Measurements from ENCODE around the gene TNK2.
A peak's percentile ranks its signal among the peaks of the same experiment; 100 is the strongest.
"Not testable (repeated sequence)": the region's sequence is repeated elsewhere in the genome, so short reads cannot be mapped to it uniquely, and the experiment has no call there.

TNK2 gene

DNA sequence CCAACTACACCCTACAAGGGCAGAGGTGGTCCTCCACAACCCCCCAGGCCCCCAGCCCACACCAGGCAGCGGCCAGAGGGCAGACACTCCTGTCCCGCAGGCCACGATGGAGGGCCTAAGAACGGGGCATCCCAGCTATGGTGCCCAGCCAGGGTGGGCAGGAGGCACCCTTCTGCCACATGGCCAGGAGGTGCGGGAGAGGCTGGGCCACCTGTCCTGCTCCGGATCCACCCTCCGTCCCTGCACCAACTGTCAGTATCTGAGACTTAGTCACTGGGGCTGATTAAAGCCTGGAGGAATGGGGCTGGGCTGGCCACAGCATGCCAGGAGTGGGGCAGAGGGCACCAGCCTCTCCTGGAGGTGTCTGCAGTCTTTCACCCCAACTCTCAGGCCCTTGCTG, 37.9 kb downstream of the TNK2 start:
- no peak for DNase-seq (ENCODE audit: low read depth)

DNA sequence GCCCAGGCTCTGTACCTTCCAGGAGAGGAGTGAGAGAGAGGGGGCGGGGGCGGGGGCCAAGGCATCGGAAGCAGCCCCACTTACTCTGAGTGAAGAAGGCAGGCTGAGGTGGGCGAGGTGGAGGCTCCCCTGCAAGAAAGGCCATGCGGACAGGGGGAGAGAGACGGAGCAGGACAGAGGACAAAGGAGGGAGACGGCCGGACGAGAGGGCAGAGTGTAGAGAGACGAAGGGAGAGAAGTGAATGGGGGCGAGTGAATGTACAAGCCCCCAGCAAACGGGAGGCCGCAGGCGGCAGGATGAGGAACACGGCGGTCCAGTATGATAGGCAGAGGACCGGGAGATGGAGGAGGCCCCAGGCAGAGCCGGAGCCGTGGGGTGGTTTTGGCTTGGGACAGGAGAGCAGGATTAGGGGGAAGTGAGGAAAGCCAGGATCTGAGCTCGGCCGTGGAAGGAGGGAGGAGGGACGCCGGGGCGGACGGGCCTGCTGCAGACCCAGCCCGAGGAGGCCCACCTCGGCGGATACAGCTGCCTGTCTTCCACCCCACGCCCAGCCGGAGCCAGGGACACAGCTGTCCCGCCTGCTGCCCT, 38.8 kb downstream of the TNK2 start:
- DNase-seq (ENCODE audit: low read depth) = no peak

DNA sequence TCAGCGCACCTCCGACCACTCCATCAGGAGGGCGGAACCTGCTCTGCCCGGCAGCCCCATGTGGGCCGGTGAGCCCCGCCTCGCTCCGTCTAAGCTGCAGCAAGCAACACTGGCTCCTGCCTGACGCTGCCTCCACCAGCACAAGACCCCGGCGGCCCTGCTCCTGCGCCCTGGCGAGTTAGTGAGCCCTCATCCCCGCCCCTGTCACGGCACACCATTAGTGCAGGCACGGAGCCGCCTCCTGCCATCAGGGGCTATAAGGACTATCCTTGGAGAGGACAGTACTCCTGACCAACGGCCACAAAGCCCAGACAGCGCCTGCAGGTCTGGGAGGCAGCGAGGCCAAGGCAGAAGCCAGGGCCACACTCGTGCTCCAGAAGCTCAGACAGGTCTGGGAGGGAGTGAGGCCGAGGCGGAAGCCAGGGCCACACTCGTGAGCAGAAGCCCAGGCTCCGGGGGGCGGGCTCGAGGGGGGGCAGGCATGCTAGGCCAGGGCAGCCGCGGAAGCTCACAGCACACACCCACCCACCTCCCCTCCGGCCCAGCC, 39.4 kb downstream of the TNK2 start:
- DNase-seq (ENCODE audit: low read depth) = no peak

DNA sequence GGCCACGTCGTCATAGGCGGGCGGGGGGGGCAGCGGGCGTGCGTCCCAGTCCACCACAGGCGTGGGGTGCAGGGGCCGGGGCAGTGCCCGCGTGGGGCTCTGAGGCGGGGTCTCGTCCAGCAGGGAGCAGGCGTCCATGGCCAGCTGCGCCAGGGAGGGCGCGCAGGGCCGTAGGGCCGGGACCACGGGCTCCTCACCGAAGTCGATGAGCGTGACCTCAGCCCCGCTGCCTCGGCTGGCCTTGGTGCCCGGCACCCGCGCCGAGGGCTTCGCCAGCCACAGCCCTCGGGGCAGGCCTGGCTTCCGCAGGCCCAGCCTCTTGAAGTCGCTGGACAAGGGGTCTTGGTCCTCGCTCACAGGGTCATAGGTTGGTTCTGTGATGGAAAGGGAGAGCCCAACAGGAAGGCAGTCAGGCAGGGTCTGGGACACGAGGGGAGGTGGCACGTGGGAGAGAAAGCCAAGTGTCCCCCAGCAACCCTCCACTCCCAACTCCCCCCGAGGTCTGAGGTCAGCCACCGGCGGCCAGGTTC, 40.0 kb downstream of the TNK2 start:
- DNase-seq (ENCODE audit: low read depth) = no peak

DNA sequence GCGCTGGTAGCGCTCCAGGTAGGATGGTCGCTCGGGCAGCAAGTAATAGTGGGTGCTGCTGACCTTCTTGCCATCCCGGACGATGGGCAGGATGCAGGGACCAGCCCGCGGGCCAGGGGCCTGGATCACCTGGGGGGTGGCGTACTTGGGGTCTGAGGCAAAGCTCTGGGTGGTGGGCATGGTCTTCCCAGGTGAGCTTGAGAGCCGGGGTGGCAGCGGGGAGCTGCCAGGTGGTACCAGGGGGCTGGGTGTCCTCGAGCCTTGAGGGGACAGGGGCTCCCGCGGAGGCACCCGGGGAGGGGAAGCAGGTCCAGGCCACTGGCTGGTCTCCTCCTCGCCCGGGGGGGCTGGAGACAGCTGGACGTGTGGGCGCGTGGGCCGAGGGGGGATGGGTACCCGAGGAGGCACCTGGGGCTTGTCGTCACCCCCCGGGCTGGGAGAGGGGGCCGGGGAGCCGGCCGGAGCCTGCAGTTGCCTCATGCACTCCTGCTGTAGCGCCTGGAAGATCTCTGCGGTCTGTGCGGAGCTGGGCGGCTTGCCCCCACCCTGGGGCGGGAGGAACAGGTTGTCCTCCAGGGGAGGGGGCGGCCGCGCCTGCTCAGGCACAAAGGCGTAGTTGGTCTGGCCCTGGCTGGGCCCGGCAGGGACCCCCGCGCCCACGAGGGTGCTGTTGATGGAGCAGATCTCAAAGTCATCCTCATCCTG, 40.6 kb downstream of the TNK2 start:
- no peak for DNase-seq (ENCODE audit: low read depth)

DNA sequence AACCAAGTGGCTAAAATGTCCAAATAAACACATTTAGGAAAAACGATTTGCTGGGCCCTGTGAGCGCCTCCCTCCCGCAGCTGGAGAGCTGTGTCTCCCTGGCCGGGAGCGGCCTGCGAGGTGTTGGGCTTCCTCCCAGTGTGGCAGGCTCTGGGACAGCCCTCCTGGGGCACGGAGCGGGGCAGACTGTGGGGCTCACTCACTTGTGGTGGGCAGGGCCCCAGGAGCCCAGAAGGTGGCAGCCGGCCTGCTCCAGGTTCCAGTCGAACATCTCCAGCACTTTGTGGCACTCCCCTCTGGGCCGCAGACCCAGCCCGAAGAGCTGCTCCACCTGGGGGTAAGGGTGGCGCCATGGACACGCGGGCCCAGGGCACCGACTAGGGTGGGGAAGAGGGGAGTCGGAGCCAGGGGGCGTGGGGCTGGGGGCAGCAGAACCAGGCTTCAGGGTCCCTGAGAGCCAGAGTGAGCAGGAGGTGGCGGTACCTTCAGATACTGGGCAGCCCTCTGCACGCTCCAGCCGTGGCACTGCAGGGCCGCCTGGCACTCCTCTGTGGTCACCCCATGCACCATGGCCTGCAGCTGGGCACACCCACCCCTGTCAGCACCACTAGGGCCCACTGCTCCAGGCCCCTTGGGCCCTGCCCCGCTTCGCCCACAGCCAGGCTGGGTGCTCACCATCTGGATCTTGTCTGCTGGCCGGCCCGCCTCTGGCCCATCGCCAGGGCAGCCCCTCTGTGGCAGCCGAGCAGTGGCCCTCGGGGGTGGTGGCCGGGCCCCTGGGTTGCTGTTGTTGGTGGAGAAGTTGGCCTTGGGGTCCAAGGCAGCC, 41.5 kb downstream of the TNK2 start:
- no peak for DNase-seq (ENCODE audit: low read depth)

DNA sequence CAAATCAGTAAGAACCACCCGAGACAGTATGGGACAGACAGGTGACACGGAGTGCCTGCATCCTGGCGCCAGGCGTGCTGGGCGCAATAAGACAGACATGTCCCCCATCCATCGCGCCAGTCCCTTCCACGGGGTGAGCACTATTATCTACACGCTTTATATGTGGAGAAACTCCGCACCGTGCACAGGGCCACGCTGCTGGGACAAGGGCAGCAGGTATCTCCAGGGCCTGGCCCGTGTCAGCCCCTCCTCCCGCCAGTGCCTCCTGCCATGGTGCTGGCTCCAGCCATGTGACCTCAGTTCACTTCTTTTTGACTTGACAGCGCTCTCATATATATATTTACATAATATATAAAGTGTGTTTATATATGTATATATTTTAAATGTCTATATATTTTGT, 42.6 kb downstream of the TNK2 start:
- DNase-seq (ENCODE audit: low read depth) = no peak

DNA sequence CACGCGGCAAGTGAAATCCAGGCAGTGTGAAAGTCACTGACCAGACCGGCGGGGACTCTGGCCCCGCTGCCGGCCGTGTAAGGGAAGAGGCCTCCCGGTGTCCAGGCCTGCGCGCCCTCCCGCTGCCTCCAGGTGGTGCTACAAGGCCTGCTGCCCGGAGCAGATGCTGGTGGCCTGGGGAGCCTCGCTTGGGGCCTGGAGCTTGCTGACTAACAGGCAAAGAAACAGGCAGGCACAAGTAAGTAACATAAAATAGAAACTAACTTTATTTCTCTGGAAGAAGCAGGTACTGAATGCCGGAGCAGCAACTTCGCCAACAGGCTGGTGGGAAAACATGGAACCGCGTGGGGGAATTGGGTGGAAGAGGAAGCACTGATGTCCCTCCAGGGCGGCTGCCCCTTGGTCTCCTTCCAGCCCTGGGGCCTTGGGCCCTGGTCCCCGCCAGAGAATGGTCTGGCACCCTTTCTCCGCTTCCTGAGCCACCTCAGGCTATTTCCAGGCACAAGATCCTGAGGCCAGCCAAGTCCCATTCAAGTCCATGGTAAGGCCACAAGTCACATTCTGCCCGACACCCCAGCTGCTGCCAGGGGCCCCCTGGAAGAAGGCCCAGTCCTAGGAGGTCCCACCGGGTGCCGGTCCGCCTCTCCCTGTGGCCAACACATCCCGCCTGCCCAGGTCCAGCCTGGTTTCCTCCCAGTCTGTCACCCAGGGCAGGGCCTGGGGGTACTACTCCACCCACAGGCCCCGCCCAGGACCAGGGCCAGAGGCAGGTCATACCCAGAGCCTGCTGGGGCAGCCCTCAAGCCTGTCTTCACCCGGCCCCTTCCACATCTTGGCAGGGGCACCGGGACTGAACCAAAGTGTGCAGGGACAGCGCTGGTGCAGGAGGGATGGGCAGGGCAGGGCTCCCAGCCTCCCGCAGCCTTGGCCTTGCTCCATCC, 45.0 kb downstream of the TNK2 start:
- DNase-seq (ENCODE audit: low read depth) = peak; percentile 75

DNA sequence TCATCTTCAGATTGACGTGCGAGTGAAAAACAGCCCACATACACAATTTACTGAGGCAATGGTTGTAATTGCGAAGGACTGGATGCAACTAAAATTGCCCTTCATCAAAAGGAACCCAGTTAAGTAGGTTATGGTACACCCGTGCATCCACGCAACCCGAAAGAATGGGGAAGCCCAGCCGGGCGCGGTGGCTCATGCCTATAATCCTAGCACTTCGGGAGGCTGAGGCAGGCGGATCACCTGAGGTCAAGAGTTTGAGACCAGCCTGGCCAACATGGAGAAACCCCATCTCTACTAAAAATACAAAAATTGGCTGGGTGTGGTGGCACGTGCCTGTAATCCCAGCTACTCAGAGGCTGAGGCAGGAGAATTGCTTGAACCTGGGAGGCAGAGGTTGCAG, 46.0 kb downstream of the TNK2 start:
- not testable (repeated sequence) for DNase-seq (ENCODE audit: low read depth)

DNA sequence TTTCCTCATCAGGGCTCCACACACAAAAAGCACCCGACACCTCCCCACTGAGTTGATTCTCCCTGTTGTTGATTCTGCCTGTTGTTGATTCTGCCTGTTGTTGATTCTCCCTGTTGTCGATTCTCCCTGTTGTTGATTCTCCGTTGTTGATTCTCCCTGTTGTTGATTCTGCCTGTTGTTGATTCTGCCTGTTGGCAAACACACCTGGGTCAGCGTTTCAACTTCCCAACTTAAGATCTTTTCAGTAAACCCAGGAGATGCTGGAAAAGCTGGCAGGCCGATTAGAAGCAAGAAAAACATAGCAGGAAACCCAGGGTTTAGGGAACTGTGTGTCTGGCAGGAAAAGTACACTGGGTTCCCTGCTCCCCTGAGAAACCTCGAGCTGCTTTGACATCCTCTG, 47.9 kb downstream of the TNK2 start:
- no peak for DNase-seq (ENCODE audit: low read depth)

DNA sequence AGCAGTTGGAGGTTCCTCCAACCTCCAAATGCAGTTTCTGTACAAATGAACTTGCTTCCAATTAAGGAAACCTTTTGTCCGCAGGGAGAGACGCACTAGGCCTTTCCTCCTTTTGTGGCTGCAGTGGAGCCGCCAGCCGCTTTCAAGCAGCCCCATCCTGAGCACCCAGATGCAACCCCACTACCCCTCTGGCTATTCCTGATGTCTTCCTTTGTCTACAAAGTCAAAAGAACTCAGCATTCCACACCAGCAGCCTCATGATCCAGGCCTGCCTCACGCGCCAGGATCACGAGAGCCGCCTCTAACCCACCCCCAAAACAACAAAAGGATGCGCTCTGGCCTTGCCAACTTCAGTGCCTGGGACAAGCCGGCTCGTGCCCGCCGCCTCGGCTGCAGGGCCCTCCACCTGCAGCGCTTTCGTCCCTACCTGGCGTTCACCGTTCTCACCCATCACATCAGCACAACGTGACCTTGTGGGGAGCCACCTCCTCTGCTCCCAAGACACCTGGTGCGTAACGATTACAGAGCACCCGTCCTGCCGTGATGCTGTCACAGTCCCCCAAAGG, 48.4 kb downstream of the TNK2 start:
- no peak for DNase-seq (ENCODE audit: low read depth)

DNA sequence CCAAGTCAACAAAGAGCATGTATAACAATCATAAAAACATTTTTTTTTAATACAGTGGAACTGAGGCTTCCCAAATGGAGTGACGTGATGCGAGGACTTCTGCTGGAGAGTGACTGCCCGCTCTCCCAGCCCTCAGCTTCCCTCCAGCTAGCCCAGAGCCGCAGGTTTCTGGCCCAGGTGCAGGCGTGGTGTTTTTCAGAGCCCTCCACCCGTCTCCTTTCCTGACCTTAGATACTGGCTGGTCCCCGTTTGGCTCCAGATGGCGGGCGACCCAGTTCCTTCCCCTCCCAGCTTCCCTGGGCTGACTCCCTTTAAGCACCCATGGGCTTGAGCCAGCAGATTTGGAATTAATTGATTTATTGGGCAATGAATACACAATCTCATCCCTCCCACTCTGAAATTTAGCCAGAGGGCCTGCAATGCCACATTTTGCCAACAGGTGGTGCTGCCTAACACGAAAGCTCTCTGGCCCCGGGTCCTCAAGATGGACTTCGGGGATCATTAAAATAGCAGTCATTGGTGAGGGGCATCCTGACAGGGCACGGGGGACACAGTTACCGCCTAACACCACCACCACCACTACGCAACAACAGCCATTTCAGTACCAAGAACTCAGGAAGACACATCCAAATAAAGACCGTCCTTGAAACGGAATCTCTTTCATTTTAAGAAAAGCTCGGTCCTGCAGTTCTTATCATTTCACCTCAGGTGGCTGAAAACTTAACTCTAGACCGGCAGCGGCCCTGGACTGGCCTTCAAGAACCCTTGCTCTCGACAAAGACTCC, 49.1 kb downstream of the TNK2 start:
- peak; percentile 27 for DNase-seq (ENCODE audit: low read depth)

DNA sequence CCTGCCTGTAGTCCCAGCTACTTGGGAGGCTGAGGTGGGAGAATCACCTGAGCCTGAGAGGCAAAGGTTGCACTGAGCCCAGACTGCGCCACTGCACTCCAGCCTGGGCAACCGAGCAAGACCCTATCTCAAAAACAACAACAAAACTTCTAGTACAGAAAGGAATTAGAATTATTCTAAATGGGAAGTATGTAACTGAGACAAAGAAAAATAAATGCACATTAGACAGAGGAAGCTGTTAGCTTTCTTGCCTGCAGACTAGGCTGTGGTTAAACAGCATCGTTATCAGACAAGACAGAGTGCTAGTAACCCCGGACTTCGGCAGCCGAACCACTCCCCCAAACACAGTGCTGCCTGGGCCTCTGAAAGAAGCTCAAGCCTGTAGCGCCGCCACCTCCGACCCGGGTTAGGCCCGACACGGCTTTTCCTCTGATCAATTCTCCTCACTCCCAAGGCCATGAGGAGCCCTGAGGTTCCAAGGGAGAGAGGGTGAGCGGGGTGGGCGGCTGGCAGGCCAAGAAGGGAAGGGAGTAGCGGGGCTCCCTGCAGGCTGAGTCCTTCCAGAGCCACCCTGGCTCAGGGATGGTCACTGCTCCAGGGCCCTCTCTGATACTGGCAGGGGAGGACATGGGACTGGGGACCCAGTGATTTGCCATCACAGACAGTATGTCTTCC, 51.8 kb downstream of the TNK2 start:
- DNase-seq (ENCODE audit: low read depth) = no peak

DNA sequence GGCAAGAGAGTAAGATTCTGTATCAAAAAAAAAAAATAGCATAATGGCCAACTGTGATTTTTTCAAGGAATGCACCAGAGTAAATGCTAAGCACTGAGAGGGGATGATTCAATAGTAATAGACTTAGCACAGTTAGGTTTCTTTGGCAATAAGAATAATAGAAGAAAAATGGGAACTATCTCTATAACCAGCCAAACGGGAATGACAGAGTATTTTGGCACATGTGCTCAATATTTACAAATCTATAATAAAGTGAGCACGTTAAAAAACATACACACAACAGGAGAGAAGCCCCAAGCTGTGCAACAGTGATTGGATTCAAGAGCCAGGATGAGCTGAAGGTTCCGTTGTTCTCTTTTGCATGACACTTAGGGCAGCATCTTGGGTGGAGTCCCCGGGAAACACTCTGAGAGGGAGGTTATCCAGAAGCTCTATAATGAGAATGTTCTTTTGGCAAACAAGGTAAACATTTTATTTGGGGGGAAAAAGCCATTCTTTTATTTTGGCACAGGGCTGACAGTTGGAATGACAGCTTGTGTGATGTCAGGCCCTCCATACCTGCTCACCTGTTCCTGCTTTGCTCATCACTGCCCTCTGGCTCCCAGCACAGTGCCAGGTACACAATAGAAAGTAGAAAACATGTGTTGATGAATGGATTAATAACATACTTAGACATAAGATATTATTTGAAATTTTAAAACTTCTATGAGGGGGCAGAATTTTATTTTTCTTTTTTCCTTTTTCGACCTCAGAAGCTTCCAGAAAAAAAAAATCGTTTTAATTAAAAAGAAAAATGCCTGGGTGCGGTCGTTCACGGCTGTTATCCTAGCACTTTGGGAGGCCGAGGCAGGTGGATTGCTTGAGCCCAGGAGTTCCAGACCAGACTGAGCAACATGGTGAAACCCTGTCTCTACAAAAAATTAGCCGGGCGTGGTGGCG, 52.6 kb downstream of the TNK2 start:
- no peak for DNase-seq (ENCODE audit: low read depth)

DNA sequence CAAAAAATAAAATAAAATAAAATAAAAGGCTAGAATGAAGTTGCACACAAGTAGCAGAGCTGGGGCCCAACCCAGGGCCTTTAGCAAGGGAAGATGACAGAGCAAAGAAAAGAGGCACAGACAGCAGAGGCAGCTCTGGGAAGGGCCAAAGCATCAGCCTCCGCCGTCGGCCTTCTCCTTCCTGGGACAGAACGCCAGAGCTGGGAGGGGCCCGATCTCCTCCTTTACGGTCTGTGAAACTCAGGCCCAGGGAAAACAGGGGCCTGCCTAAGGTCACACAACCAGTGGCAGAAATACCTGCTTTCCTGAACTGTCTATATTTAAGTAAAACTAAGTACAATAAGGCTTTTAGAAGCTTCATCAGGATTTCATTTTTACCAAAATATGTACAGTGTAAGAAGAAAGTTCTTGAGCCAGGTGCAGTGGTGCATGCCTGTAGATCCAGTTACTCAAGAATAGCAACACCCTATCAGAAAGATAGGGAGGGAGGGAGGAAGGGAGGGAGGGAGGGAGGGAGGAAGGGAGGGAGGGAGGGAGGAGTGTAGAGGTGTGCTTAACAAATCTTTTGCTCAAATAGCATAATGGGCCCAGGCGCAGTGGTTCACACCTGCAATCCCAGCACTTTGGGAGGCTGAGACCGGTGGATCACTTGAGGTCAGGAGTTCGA, 53.6 kb downstream of the TNK2 start:
- no peak for DNase-seq (ENCODE audit: low read depth)

DNA sequence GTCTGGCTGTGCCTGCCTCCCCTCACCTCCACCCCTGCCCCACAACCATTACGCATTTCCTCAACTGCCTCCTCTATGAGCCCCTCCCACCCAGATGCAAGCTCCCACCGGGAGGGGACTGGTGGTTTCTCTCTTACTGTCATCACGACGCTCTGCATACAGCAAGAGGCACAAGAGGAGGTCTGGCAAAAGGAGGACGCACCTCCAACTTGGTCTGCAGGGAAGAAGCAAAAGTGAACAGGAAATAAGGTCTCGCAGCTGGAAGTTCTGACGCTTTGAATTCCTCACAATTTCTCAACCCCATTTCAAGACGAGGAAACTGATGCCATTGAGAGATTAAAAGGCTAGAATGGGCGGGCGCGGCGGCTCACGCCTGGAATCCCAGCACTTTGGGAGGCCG, 54.4 kb downstream of the TNK2 start:
- no peak for DNase-seq (ENCODE audit: low read depth)

DNA sequence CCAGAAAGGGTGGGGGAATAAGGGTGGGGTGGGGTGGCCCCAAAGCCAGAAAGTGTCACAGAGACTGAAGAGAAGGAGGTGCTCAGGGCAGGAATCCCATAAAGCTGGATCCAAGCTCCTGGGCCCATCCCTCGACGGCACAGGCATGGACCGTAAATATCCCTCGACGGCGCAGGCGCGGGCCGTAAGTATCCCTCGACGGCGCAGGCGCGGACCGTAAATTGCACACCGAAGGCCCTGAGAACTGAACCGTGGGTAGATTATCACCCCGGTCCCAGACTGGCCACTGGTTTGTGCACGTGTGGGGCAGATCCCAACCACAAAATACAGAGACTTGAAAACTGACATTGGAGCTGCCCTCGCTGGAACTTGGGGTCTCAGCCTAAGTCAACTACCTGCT, 55.3 kb downstream of the TNK2 start:
- no peak for DNase-seq (ENCODE audit: low read depth)

DNA sequence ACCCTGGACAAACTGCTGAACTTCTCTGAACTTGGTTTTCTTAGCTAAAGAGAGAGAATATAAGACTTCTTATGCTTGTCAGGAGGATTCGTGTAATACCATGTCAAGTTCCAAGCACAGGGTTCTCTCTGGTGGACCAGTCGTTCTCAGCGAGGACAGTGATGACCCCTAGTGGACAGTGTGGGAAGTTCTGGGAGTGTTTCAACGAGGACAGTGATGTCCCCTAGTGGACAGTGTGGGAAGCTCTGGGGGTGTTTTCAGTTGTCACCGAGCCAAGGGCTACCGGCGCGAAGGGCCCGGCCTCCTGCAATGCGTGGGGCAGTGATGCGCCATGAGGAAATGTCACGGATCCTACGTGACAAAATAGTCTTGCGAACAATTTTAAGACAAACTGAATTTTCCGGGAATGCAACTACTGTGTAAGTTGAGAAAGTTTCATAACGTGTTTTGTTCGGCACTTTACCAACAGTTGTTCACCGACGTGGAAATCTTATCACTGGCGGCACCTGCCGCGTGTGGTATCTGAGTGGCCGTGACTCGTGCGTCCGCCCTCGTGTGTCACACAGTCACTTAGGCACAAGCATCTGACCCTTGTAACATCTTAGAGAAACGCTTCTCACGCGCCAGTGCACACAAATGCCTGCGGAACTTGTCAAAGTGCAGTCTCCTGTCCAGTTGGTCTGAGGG, 57.4 kb downstream of the TNK2 start:
- DNase-seq (ENCODE audit: low read depth) = peak; percentile 79
